H1 (cell line): ENCODE measurements around the gene ZNF689.
"Not testable (repeated sequence)": the region's sequence is repeated elsewhere in the genome, so short reads cannot be mapped to it uniquely, and the experiment has no call there.

Source experiments
- BACH1 ChIP-seq: IDR thresholded peaks from 2 replicates; pipeline ENCODE4 v1.6.1; 2012; ENCODE audit warnings: low read length, improper control_type of control experiment
- BCL11A ChIP-seq, 2 experiments: IDR thresholded peaks; one replicate each; pipeline ENCODE4 v1.6.1; 2011; ENCODE audit warnings: low read depth in 2 of 2, low read length in 2 of 2, mild to moderate bottlenecking in 2 of 2
- CTCF ChIP-seq, 3 experiments: IDR thresholded peaks; 1 replicate in 2 of 3; 2 replicates in 1 of 3; pipeline versions ENCODE4 v1.5.1 to v1.6.1; 2011; ENCODE audit warnings: low read length in 3 of 3, mild to moderate bottlenecking in 3 of 3, inconsistent platforms in 2 of 3, low read depth in 1 of 3, moderate library complexity in 1 of 3; ENCODE audit not compliant: insufficient read depth in 1 of 3; ENCODE audit errors: control extremely low read depth in 1 of 3
- GTF2F1 ChIP-seq: IDR thresholded peaks from 2 replicates; pipeline ENCODE4 v1.6.1; 2012; ENCODE audit warnings: low read depth, low read length, improper control_type of control experiment, borderline replicate concordance
- JUN ChIP-seq: IDR thresholded peaks from 2 replicates; pipeline ENCODE4 v1.6.1; 2011; ENCODE audit warnings: low read depth, mild to moderate bottlenecking, improper control_type of control experiment, low read length
- KDM1A ChIP-seq: fragments of 200-600, 300-600 bp; sonication (generic); IDR thresholded peaks from 2 replicates; pipeline ENCODE4 v1.7.1; 2016; ENCODE audit warnings: mild to moderate bottlenecking, low read length, borderline replicate concordance
- POLR2A ChIP-seq, 2 experiments: IDR thresholded peaks; 1 replicate in 1 of 2; 2 replicates in 1 of 2; pipeline ENCODE4 v1.6.1; 2011; ENCODE audit warnings: low read depth in 2 of 2, low read length in 2 of 2, mild to moderate bottlenecking in 2 of 2; ENCODE audit errors: control extremely low read depth in 1 of 2
- RFX5 ChIP-seq: IDR thresholded peaks from 2 replicates; pipeline ENCODE4 v1.6.1; 2011; ENCODE audit warnings: low read depth, low read length, improper control_type of control experiment, borderline replicate concordance
- SIN3A ChIP-seq, 2 experiments: IDR thresholded peaks in 1 of 2; conservative IDR thresholded peaks in 1 of 2; 2 replicates each; pipeline ENCODE4 v1.6.1; 2011 to 2012; ENCODE audit warnings: low read length in 2 of 2, improper control_type of control experiment in 1 of 2, low read depth in 1 of 2, mild to moderate bottlenecking in 1 of 2
- SIX5 ChIP-seq: IDR thresholded peaks from 2 replicates; pipeline ENCODE4 v1.6.1; 2011; ENCODE audit warnings: mild to moderate bottlenecking, low read depth, low read length
- SP1 ChIP-seq: IDR thresholded peaks from 2 replicates; pipeline ENCODE4 v1.6.1; 2011; ENCODE audit warnings: low read depth, low read length
- SUZ12 ChIP-seq: fragments of 200-600 bp; sonication (generic); IDR thresholded peaks from 2 replicates; pipeline ENCODE4 v1.6.1; 2012; ENCODE audit warnings: mild to moderate bottlenecking, inconsistent platforms, low read length, moderate library complexity, mixed read lengths
- TF ChIP-seq, protein P1 (sequence below): IDR thresholded peaks from 2 replicates; pipeline ENCODE4 v1.6.1; 2012; ENCODE audit warnings: inconsistent platforms

GRCh38 chr16:30632454-30632853 is 22.3 kb upstream of the ZNF689 start:
- not testable (repeated sequence) for TF ChIP-seq SUZ12; CTCF (IDR thresholded peaks at IDR 0.05; ENCODE audit: control extremely low read depth in 1 of 3, insufficient read depth in 1 of 3, low read depth in 1 of 3, low read length in 3 of 3); SIX5; GTF2F1; POLR2A (IDR thresholded peaks at IDR 0.05; ENCODE audit: control extremely low read depth in 1 of 2, low read depth in 2 of 2, low read length in 2 of 2); RFX5; BCL11A (IDR thresholded peaks at IDR 0.05; ENCODE audit: low read depth in 2 of 2, low read length in 2 of 2); KDM1A; SIN3A (conservative IDR thresholded peaks at IDR 0.05 in 1 of 2, IDR thresholded peaks at IDR 0.05 in 1 of 2; ENCODE audit: low read depth in 1 of 2, low read length in 2 of 2); SP1; JUN; BACH1
- TF ChIP-seq, protein P1, sequence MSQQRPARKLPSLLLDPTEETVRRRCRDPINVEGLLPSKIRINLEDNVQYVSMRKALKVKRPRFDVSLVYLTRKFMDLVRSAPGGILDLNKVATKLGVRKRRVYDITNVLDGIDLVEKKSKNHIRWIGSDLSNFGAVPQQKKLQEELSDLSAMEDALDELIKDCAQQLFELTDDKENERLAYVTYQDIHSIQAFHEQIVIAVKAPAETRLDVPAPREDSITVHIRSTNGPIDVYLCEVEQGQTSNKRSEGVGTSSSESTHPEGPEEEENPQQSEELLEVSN = not testable (repeated sequence)
